ENCODE results near the gene OR5V1. TPM values are rescaled to one million over a fixed set of nuclear protein-coding genes. Genes with fewer than 3 reads are reported as not detected.

OR5V1 gene
- total and polyA plus RNA-seq, 3 donors from 2014 or later, result 0.53 to 1.4 TPM; not detected in 1

DNA sequence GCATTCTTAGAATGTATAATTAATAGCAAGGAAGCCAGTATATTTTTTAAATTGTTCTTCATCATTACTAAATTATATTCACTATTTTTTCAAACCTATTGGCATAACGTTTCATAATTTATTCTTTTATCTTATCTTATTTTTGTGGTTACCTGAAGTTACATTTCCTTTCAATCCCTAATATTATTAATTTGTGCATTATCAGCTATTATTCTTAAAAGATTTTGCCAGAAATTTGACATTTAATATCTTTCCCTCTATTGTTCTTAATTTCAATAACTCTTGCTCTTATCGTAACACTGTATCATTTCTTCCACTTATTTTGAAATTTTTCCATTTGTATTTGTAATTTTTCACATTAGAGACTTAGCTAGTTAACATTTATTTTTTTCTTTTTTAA is 48.7 kb downstream of the OR5V1 start:
- TF ChIP-seq, protein P1, sequence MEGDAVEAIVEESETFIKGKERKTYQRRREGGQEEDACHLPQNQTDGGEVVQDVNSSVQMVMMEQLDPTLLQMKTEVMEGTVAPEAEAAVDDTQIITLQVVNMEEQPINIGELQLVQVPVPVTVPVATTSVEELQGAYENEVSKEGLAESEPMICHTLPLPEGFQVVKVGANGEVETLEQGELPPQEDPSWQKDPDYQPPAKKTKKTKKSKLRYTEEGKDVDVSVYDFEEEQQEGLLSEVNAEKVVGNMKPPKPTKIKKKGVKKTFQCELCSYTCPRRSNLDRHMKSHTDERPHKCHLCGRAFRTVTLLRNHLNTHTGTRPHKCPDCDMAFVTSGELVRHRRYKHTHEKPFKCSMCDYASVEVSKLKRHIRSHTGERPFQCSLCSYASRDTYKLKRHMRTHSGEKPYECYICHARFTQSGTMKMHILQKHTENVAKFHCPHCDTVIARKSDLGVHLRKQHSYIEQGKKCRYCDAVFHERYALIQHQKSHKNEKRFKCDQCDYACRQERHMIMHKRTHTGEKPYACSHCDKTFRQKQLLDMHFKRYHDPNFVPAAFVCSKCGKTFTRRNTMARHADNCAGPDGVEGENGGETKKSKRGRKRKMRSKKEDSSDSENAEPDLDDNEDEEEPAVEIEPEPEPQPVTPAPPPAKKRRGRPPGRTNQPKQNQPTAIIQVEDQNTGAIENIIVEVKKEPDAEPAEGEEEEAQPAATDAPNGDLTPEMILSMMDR (IDR thresholded peaks at IDR 0.05), result no peak
- no peak for TF ChIP-seq POLR2A (IDR thresholded peaks at IDR 0.05)
- H3K9me3 ChIP-seq, result no peaks in the 10 kb centered on the region
- H3K27me3 ChIP-seq, result no peaks in the 10 kb centered on the region
- intact Hi-C loops (cut with DNase I; ENCODE audit: low total_unique reads), result no loop called here
- 71 to 86% methylated on average over 2 of the region's 2 CpGs for WGBS, 2 donors
- H3K36me3 ChIP-seq (ENCODE audit: low read depth, missing control alignments), result no peaks in the 10 kb centered on the region
- H3K27ac ChIP-seq, result no peak overlapping the region
- no peak overlapping the region for H3K4me3 ChIP-seq
- DNase-seq, result no peak
- no peaks in the 10 kb centered on the region for H3K4me1 ChIP-seq

Other genes with a start within 250 kb of the OR5V1 start
- gene OR2J2, start 198.0 kb downstream of the OR5V1 start, total RNA-seq, result 1 to 10 TPM; 3.0 to 4.4 TPM
- gene OR2J2, start 198.0 kb downstream of the OR5V1 start, polyA plus RNA-seq (ENCODE audit: insufficient read depth, low read depth, low replicate concordance), result 0.54 TPM
- gene OR14J1, start 67.2 kb downstream of the OR5V1 start, total RNA-seq, result under 1 TPM; 0.08 to 0.19 TPM
- not detected for gene OR14J1, start 67.2 kb downstream of the OR5V1 start, polyA plus RNA-seq (ENCODE audit: insufficient read depth, low read depth, low replicate concordance)
- under 1 TPM; 0.16 to 0.19 TPM for gene OR12D3, start 6.4 kb upstream of the OR5V1 start, total RNA-seq
- gene OR12D3, start 6.4 kb upstream of the OR5V1 start, polyA plus RNA-seq (ENCODE audit: insufficient read depth, low read depth, low replicate concordance), result not detected
- under 1 TPM; 0.24 to 0.56 TPM for gene OR12D2, start 26.8 kb upstream of the OR5V1 start, total RNA-seq
- not detected for gene OR12D2, start 26.8 kb upstream of the OR5V1 start, polyA plus RNA-seq (ENCODE audit: insufficient read depth, low read depth, low replicate concordance)
- not detected for gene OR12D1, start 46.1 kb upstream of the OR5V1 start, total RNA-seq
- not detected for gene OR12D1, start 46.1 kb upstream of the OR5V1 start, polyA plus RNA-seq (ENCODE audit: insufficient read depth, low read depth, low replicate concordance)
- under 1 TPM in 1 of 2 donors, not detected in 1; 0.31 TPM for gene OR10C1, start 70.4 kb upstream of the OR5V1 start, total RNA-seq
- gene OR10C1, start 70.4 kb upstream of the OR5V1 start, polyA plus RNA-seq (ENCODE audit: insufficient read depth, low read depth, low replicate concordance), result not detected
- gene OR11A1, start 88.2 kb upstream of the OR5V1 start, total RNA-seq, result under 1 TPM; 0.19 to 0.71 TPM
- 0.13 TPM for gene OR11A1, start 88.2 kb upstream of the OR5V1 start, polyA plus RNA-seq (ENCODE audit: insufficient read depth, low read depth, low replicate concordance)
- 10 to 100 TPM in 1 of 2 donors, 1 to 10 TPM in 1; 7.5 to 16.9 TPM for gene OR2H1, start 88.3 kb upstream of the OR5V1 start, total RNA-seq
- gene OR2H1, start 88.3 kb upstream of the OR5V1 start, polyA plus RNA-seq (ENCODE audit: insufficient read depth, low read depth, low replicate concordance), result 18.8 TPM
- gene MAS1L, start 119.1 kb upstream of the OR5V1 start, total RNA-seq, result not detected
- gene MAS1L, start 119.1 kb upstream of the OR5V1 start, polyA plus RNA-seq (ENCODE audit: insufficient read depth, low read depth, low replicate concordance), result not detected
- gene UBD, start 190.9 kb upstream of the OR5V1 start, total RNA-seq, result under 1 TPM in 1 of 2 donors, not detected in 1; 0.25 TPM
- gene UBD, start 190.9 kb upstream of the OR5V1 start, polyA plus RNA-seq (ENCODE audit: insufficient read depth, low read depth, low replicate concordance), result 8.0 TPM
- gene OR2H2, start 216.3 kb upstream of the OR5V1 start, total RNA-seq, result under 1 TPM; 0.25 to 0.63 TPM
- gene OR2H2, start 216.3 kb upstream of the OR5V1 start, polyA plus RNA-seq (ENCODE audit: insufficient read depth, low read depth, low replicate concordance), result 3.7 TPM